Measurements from ENCODE around the gene ADGRG4. TPM values are rescaled to one million over a fixed set of nuclear protein-coding genes. Genes with fewer than 3 reads are reported as not detected.

ADGRG4 gene
- total RNA-seq, 2 donors from 2014 or later = not detected

GRCh38 chrX:136387951-136388502 lies 87.3 kb downstream of the ADGRG4 start:
- no peak overlapping the region for H3K4me3 ChIP-seq
- no peak for TF ChIP-seq CTCF (IDR thresholded peaks at IDR 0.05)
- DNase-seq (ENCODE audit: low spot score) = no peak
- H3K27me3 ChIP-seq = no peaks in the 10 kb centered on the region
- H3K27ac ChIP-seq = no peak overlapping the region
- no peaks in the 10 kb centered on the region for H3K9me3 ChIP-seq
- H3K4me1 ChIP-seq = no peaks in the 10 kb centered on the region
- H3K36me3 ChIP-seq = no peaks in the 10 kb centered on the region

GRCh38 chrX:136390921-136391320 lies 90.2 kb downstream of the ADGRG4 start:
- Histone ChIP-seq H3K9me3 (no peaks in the 10 kb centered on the region), H3K27ac (no peak overlapping the region), H3K4me3 (no peak overlapping the region), H3K36me3 (no peaks in the 10 kb centered on the region), H3K4me1 (no peaks in the 10 kb centered on the region), H3K27me3 (no peaks in the 10 kb centered on the region)
- DNase-seq (ENCODE audit: low spot score) = no peak
- no peak for TF ChIP-seq CTCF (IDR thresholded peaks at IDR 0.05)

- H3K27me3 ChIP-seq = no peaks in the 10 kb centered on the region
- no peak for DNase-seq (ENCODE audit: low spot score)
- no peaks in the 10 kb centered on the region for H3K4me1 ChIP-seq
- no peak overlapping the region for H3K27ac ChIP-seq
- no peak overlapping the region for H3K4me3 ChIP-seq
- no peaks in the 10 kb centered on the region for H3K36me3 ChIP-seq
- H3K9me3 ChIP-seq = no peaks in the 10 kb centered on the region
- TF ChIP-seq CTCF (IDR thresholded peaks at IDR 0.05) = no peak
Measured at GRCh38 chrX:136395271-136395670, 94.5 kb downstream of the ADGRG4 start.

- TF ChIP-seq CTCF (IDR thresholded peaks at IDR 0.05) = no peak
- H3K27ac ChIP-seq = no peak overlapping the region
- no peaks in the 10 kb centered on the region for H3K9me3 ChIP-seq
- H3K4me3 ChIP-seq = no peak overlapping the region
- no peaks in the 10 kb centered on the region for H3K4me1 ChIP-seq
- H3K36me3 ChIP-seq = no peaks in the 10 kb centered on the region
- no peaks in the 10 kb centered on the region for H3K27me3 ChIP-seq
- no peak for DNase-seq (ENCODE audit: low spot score)
Measured at GRCh38 chrX:136397001-136397400, 96.2 kb downstream of the ADGRG4 start.

- H3K9me3 ChIP-seq = no peaks in the 10 kb centered on the region
- TF ChIP-seq CTCF (IDR thresholded peaks at IDR 0.05) = no peak
Measured at GRCh38 chrX:136405126-136405525, 104.4 kb downstream of the ADGRG4 start.

GRCh38 chrX:136417806-136418205 lies 117.0 kb downstream of the ADGRG4 start:
- no peak for TF ChIP-seq CTCF (IDR thresholded peaks at IDR 0.05)
- H3K9me3 ChIP-seq = no peaks in the 10 kb centered on the region

More at GRCh38 chrX:136405126-136405525, 104.4 kb downstream of the ADGRG4 start:
- H3K36me3 ChIP-seq = no peaks in the 10 kb centered on the region
- H3K4me1 ChIP-seq = no peaks in the 10 kb centered on the region
- H3K27me3 ChIP-seq = no peaks in the 10 kb centered on the region
- H3K4me3 ChIP-seq = no peak overlapping the region
- no peak overlapping the region for H3K27ac ChIP-seq
- DNase-seq (ENCODE audit: low spot score) = no peak

More at GRCh38 chrX:136417806-136418205, 117.0 kb downstream of the ADGRG4 start:
- no peak overlapping the region for H3K4me3 ChIP-seq
- no peak for DNase-seq (ENCODE audit: low spot score)
- no peak overlapping the region for H3K27ac ChIP-seq
- no peaks in the 10 kb centered on the region for H3K4me1 ChIP-seq
- H3K27me3 ChIP-seq = no peaks in the 10 kb centered on the region
- H3K36me3 ChIP-seq = no peaks in the 10 kb centered on the region
